NCI-H1417 (cell line): Measurements from ENCODE around the gene ZNF333.

ENCODE experiments used
- DNase-seq, 3 experiments: peaks; one replicate each; lab custom pipeline; 2025; lab: John Stamatoyannopoulos, UW

Gene ZNF333

GRCh38 chr19:14689598-14690503 lies at the start of gene ZNF333:
TSS of gene ZNF333 (plus strand) at chr19:14690048. CDS start at chr19:14693492, 3,444 bp downstream.
- DNase-seq, result peak; percentile 84 to 98 (median 96)

- DNase-seq, result no peak
Observed at GRCh38 chr19:14648506-14648905, 41.3 kb upstream of the ZNF333 start.

- no peak for DNase-seq
Observed at GRCh38 chr19:14649020-14649419, 40.8 kb upstream of the ZNF333 start.

- no peak for DNase-seq
Observed at GRCh38 chr19:14650161-14650560, 39.7 kb upstream of the ZNF333 start.

GRCh38 chr19:14654786-14655560 lies 34.9 kb upstream of the ZNF333 start:
- DNase-seq, result no peak

GRCh38 chr19:14655726-14656125 lies 34.1 kb upstream of the ZNF333 start:
- DNase-seq, result no peak

- DNase-seq, result no peak
Observed at GRCh38 chr19:14659874-14660489, 29.9 kb upstream of the ZNF333 start.

GRCh38 chr19:14661372-14661924 lies 28.4 kb upstream of the ZNF333 start:
- DNase-seq, result no peak

GRCh38 chr19:14669940-14670339 lies 19.9 kb upstream of the ZNF333 start:
- no peak for DNase-seq

GRCh38 chr19:14670408-14670807 lies 19.4 kb upstream of the ZNF333 start:
- no peak for DNase-seq

GRCh38 chr19:14672188-14672872 lies 17.5 kb upstream of the ZNF333 start:
- no peak for DNase-seq

GRCh38 chr19:14673088-14673487 lies 16.8 kb upstream of the ZNF333 start:
- no peak for DNase-seq

- DNase-seq, result no peak
Observed at GRCh38 chr19:14674764-14675163, 15.1 kb upstream of the ZNF333 start, which contains the start of gene ADGRE3. TSS of gene ADGRE3 (minus strand) at chr19:14674844. CDS start at chr19:14674770, 74 bp downstream.

- no peak for DNase-seq
Observed at GRCh38 chr19:14676762-14677161, 13.1 kb upstream of the ZNF333 start.

- no peak for DNase-seq
Observed at GRCh38 chr19:14677464-14677863, 12.4 kb upstream of the ZNF333 start.

GRCh38 chr19:14678199-14678598 lies 11.6 kb upstream of the ZNF333 start:
- no peak for DNase-seq

GRCh38 chr19:14682084-14682483 lies 7.8 kb upstream of the ZNF333 start:
- no peak for DNase-seq

GRCh38 chr19:14683439-14683838 lies 6.4 kb upstream of the ZNF333 start:
- DNase-seq, result no peak

- peak in 1 of 3 experiments; percentile 31 for DNase-seq
Observed at GRCh38 chr19:14686411-14686810, 3.4 kb upstream of the ZNF333 start.

GRCh38 chr19:14694641-14695266 lies 4.9 kb downstream of the ZNF333 start:
- no peak for DNase-seq

GRCh38 chr19:14695471-14695870 lies 5.6 kb downstream of the ZNF333 start:
- no peak for DNase-seq
